ENCODE measurements around the gene INSR. TPM values are rescaled to one million over a fixed set of nuclear protein-coding genes. Genes with fewer than 3 reads are reported as not detected.

INSR gene
- total and polyA plus RNA-seq, 7 experiments from 2014 or later: 0.29 to 9.9 (median 2.7) TPM

DNA sequence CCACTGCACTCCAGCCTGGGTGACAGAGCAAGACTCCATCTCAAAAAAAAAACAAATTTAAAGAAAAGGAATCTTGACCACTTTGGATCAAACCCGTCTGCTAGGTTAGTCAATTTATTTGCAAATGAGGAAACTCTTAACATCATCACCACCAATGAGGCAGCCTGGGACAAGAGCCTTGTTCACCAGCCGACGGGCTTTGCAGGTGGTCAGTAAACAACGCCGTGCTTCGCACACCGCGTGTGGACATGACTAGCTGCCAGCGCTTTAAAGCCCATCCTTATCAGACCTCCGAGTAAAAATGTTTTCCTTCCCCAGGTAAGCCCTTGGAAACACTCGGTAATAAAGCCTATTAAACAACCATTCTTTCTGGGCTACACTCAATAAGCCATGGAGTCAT is 41.9 kb downstream of the INSR start:
- DNase-seq (no peak), ATAC-seq (no peak)
- H3K4me1 ChIP-seq (ENCODE audit: control insufficient read depth in 2 of 2, insufficient read depth in 2 of 2, low read length in 2 of 2): no peaks in the 10 kb centered on the region
- ChIA-PET POLR2A (no interaction called here), CTCF (no interaction called here)
- H3K9me3 ChIP-seq (ENCODE audit: control insufficient read depth in 2 of 3, low read length in 3 of 3): no peaks in the 10 kb centered on the region
- H3K4me3 Mint-ChIP-seq: no peak overlapping the region
- H3K4me1 Mint-ChIP-seq: peaks cover 0 to 7% (median 0%) of the 10 kb centered on the region in 7 donors
- H3K27ac Mint-ChIP-seq: no peak overlapping the region
- H3K4me3 ChIP-seq (ENCODE audit: low read length): no peak overlapping the region
- peaks cover 0 to 4% (median 0%) of the 10 kb centered on the region in 5 donors for H3K36me3 Mint-ChIP-seq
- peaks cover 0 to 3% (median 0%) of the 10 kb centered on the region in 5 donors for H3K27me3 Mint-ChIP-seq
- H3K36me3 ChIP-seq (ENCODE audit: control insufficient read depth in 2 of 3, insufficient read depth in 3 of 3, low read length in 3 of 3): no peaks in the 10 kb centered on the region
- H3K27ac ChIP-seq (ENCODE audit: low read depth, low read length): no peak overlapping the region
- no peaks in the 10 kb centered on the region for H3K27me3 ChIP-seq (ENCODE audit: control insufficient read depth in 2 of 2, insufficient read depth in 2 of 2, low read length in 2 of 2)
- intact Hi-C loops (cut with micrococcal nuclease): no loop called here
- H3K9me3 Mint-ChIP-seq: peaks cover 0 to 1% (median 0%) of the 10 kb centered on the region in 11 donors

DNA sequence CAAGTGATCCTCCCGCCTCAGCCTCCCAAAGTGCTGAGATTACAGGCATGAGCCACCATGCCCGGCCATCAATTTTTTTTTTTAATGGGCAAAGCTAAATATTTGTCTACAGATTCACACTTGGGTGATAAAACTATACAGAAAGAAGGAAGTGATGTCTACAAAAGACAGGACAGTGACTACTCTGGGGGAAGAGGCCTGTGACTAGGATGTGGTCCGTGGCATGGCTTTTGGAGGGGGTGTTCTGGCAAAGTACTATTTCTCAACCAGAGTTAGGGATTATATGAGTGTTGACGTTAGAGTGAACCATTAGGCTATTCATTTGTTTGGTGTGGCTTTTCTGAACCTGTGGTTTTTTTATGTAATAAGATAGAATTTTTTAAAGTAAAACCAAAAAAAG is 42.7 kb downstream of the INSR start:
- ChIA-PET POLR2A (interaction anchor here (0.7 kb wide), 1 partner anchor 536 kb away, joined by 3 read pairs; no protein-coding TSS in a partner anchor), CTCF (no interaction called here)
- intact Hi-C loops (cut with micrococcal nuclease): no loop called here
- Mint-ChIP-seq H3K27me3 (peaks cover 0 to 3% (median 0%) of the 10 kb centered on the region in 5 donors), H3K4me1 (peaks cover 0 to 7% (median 0%) of the 10 kb centered on the region in 7 donors), H3K36me3 (peaks cover 0 to 7% (median 0%) of the 10 kb centered on the region in 5 donors), H3K27ac (no peak overlapping the region), H3K4me3 (no peak overlapping the region), H3K9me3 (peaks cover 0 to 4% (median 0%) of the 10 kb centered on the region in 11 donors)
- no peak for DNase-seq
- H3K27ac ChIP-seq (ENCODE audit: low read depth, low read length): no peak overlapping the region
- no peak overlapping the region for H3K4me3 ChIP-seq (ENCODE audit: low read length)
- no peaks in the 10 kb centered on the region for H3K9me3 ChIP-seq (ENCODE audit: control insufficient read depth in 2 of 3, low read length in 3 of 3)
- no peaks in the 10 kb centered on the region for H3K4me1 ChIP-seq (ENCODE audit: control insufficient read depth in 2 of 2, insufficient read depth in 2 of 2, low read length in 2 of 2)
- ATAC-seq: peak; percentile 50
- H3K36me3 ChIP-seq (ENCODE audit: control insufficient read depth in 2 of 3, insufficient read depth in 3 of 3, low read length in 3 of 3): no peaks in the 10 kb centered on the region
- H3K27me3 ChIP-seq (ENCODE audit: control insufficient read depth in 2 of 2, insufficient read depth in 2 of 2, low read length in 2 of 2): no peaks in the 10 kb centered on the region

DNA sequence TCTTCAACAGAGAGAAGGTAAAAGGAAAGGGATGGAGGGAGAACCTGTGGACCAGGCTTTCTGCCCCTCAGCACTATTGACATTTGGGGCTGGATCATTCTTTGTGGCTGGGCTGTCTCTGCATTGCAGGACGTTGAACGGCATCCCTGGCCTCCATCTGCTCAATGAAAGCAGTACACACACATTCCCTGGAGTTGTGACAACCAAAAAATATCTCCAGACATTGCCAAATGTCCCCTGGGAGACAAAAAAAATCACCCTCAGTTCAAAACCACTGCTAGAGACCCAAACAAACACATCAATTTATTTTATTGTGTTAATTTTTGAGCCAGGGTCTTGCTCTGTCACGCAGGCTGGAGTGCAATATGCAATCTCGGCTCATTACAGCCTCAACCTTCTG is 43.3 kb downstream of the INSR start:
- Histone ChIP-seq H3K27me3 (ENCODE audit: control insufficient read depth in 2 of 2, insufficient read depth in 2 of 2, low read length in 2 of 2) (no peaks in the 10 kb centered on the region), H3K27ac (ENCODE audit: low read depth, low read length) (no peak overlapping the region), H3K36me3 (ENCODE audit: control insufficient read depth in 2 of 3, insufficient read depth in 3 of 3, low read length in 3 of 3) (no peaks in the 10 kb centered on the region), H3K9me3 (ENCODE audit: control insufficient read depth in 2 of 3, low read length in 3 of 3) (no peaks in the 10 kb centered on the region), H3K4me3 (ENCODE audit: low read length) (no peak overlapping the region), H3K4me1 (ENCODE audit: control insufficient read depth in 2 of 2, insufficient read depth in 2 of 2, low read length in 2 of 2) (no peaks in the 10 kb centered on the region)
- intact Hi-C loops (cut with micrococcal nuclease): no loop called here
- peaks cover 0 to 3% (median 0%) of the 10 kb centered on the region in 5 donors for H3K27me3 Mint-ChIP-seq
- CTCF ChIA-PET: no interaction called here
- peaks cover 0 to 6% (median 3%) of the 10 kb centered on the region in 11 donors for H3K9me3 Mint-ChIP-seq
- H3K4me1 Mint-ChIP-seq: peaks cover 0 to 7% (median 0%) of the 10 kb centered on the region in 7 donors
- no peak for ATAC-seq
- H3K4me3 Mint-ChIP-seq: no peak overlapping the region
- peaks cover 0 to 7% (median 0%) of the 10 kb centered on the region in 5 donors for H3K36me3 Mint-ChIP-seq
- DNase-seq: no peak
- POLR2A ChIA-PET: interaction anchor here (0.7 kb wide), 1 partner anchor 537 kb away, joined by 3 read pairs; no protein-coding TSS in a partner anchor
- H3K27ac Mint-ChIP-seq: no peak overlapping the region

DNA sequence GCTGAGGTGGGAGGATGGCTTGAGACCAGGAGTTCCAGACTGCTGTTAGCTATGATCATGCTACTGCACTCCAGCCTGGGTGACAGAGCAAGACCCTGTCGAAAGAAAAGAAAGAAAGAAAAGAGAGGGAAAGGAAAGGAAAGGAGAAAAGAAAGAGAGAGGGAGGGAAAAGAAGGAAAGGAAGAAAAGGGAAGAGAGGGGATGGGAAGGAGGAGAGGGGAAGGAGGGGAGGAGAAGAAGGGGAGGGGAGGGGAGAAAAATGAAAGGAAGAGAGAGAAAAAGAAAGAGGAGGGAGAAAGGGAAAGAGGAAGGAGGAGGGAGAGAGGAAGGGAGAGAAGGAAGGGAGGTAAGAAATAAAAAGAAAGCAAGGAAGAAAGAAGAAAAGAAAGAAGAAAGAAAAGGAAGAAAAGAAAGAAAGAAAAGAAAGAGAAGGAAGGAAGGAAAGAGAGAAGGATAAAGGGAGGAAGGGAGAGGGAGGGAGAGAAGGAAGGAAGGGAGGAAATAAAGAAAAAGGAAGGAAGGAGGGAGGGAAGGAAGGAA is 44.1 kb downstream of the INSR start:
- Histone ChIP-seq H3K4me3 (ENCODE audit: low read length) (no peak overlapping the region), H3K36me3 (ENCODE audit: control insufficient read depth in 2 of 3, insufficient read depth in 3 of 3, low read length in 3 of 3) (no peaks in the 10 kb centered on the region), H3K27ac (ENCODE audit: low read depth, low read length) (no peak overlapping the region), H3K4me1 (ENCODE audit: control insufficient read depth in 2 of 2, insufficient read depth in 2 of 2, low read length in 2 of 2) (no peaks in the 10 kb centered on the region), H3K9me3 (ENCODE audit: control insufficient read depth in 2 of 3, low read length in 3 of 3) (no peaks in the 10 kb centered on the region), H3K27me3 (ENCODE audit: control insufficient read depth in 2 of 2, insufficient read depth in 2 of 2, low read length in 2 of 2) (no peaks in the 10 kb centered on the region)
- H3K36me3 Mint-ChIP-seq: peaks cover 0 to 7% (median 0%) of the 10 kb centered on the region in 5 donors
- peaks cover 0 to 6% (median 3%) of the 10 kb centered on the region in 11 donors for H3K9me3 Mint-ChIP-seq
- ChIA-PET POLR2A (no interaction called here), CTCF (interaction anchor here (0.7 kb wide), 1 partner anchor 117 kb away, joined by 3 read pairs; no protein-coding TSS in a partner anchor)
- H3K4me3 Mint-ChIP-seq: no peak overlapping the region
- no peak overlapping the region for H3K27ac Mint-ChIP-seq
- H3K4me1 Mint-ChIP-seq: peaks cover 0 to 7% (median 0%) of the 10 kb centered on the region in 7 donors
- no peak for ATAC-seq
- H3K27me3 Mint-ChIP-seq: peaks cover 0 to 3% (median 0%) of the 10 kb centered on the region in 5 donors
- no peak for DNase-seq
- intact Hi-C loops (cut with micrococcal nuclease): no loop called here

DNA sequence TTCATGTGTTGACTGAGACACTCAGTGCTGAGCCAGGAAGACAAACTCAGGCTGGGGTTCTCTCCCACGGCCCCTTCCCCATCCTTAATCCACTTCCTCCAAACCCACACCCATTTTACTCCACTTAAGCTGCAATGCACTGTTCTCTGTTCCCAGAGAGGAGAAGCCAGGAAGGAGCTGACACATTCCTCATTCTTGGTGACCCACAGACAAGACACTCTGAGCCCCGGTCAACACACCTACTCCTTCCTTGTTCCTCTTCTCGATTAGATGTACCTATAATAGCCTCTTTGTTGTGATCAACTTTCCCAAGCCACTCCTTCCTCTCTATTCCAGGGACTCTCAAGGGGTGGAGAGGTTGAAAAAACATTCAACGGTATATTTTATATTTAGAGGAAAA is 47.1 kb downstream of the INSR start:
- Mint-ChIP-seq H3K36me3 (peaks cover 0 to 7% (median 0%) of the 10 kb centered on the region in 5 donors), H3K27me3 (peaks cover 0 to 3% (median 0%) of the 10 kb centered on the region in 5 donors), H3K4me3 (no peak overlapping the region), H3K27ac (no peak overlapping the region), H3K9me3 (peaks cover 0 to 5% (median 3%) of the 10 kb centered on the region in 11 donors), H3K4me1 (peaks cover 0 to 7% (median 0%) of the 10 kb centered on the region in 7 donors)
- CTCF ChIA-PET: no interaction called here
- H3K36me3 ChIP-seq (ENCODE audit: control insufficient read depth in 2 of 3, insufficient read depth in 3 of 3, low read length in 3 of 3): no peaks in the 10 kb centered on the region
- intact Hi-C loops (cut with micrococcal nuclease): no loop called here
- no peaks in the 10 kb centered on the region for H3K27me3 ChIP-seq (ENCODE audit: control insufficient read depth in 2 of 2, insufficient read depth in 2 of 2, low read length in 2 of 2)
- DNase-seq: no peak
- no peaks in the 10 kb centered on the region for H3K4me1 ChIP-seq (ENCODE audit: control insufficient read depth in 2 of 2, insufficient read depth in 2 of 2, low read length in 2 of 2)
- POLR2A ChIA-PET: no interaction called here
- no peak for ATAC-seq
- H3K27ac ChIP-seq (ENCODE audit: low read depth, low read length): no peak overlapping the region
- H3K4me3 ChIP-seq (ENCODE audit: low read length): no peak overlapping the region
- H3K9me3 ChIP-seq (ENCODE audit: control insufficient read depth in 2 of 3, low read length in 3 of 3): no peaks in the 10 kb centered on the region

DNA sequence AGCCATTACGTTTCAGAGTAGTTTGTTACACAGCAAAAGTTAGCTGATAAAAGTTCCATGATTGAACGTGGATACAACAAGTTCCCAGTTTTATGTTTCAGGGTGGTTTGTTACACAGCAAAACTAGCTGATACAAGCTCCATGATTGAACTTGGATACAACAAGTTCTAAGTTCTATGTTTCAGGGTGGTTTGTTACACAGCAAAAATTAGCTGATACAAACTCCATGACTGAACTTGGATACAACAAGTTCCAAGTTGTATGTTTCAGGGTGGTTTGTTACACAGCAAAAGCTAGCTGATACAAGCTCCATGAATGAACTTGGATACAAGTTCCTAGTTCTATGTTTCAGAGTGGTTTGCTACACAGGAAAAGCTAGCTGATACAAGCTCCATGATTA is 47.6 kb downstream of the INSR start:
- POLR2A ChIA-PET: no interaction called here
- CTCF ChIA-PET: interaction anchor here (0.9 kb wide), 1 partner anchor 30 kb away, joined by 3 read pairs; no protein-coding TSS in a partner anchor
- no peak overlapping the region for H3K27ac ChIP-seq (ENCODE audit: low read depth, low read length)

More for the DNA sequence above, 47.6 kb downstream of the INSR start:
- H3K27me3 Mint-ChIP-seq: peaks cover 0 to 3% (median 0%) of the 10 kb centered on the region in 5 donors
- H3K9me3 Mint-ChIP-seq: peaks cover 0 to 5% (median 3%) of the 10 kb centered on the region in 11 donors
- H3K4me3 Mint-ChIP-seq: no peak overlapping the region
- peaks cover 0 to 7% (median 0%) of the 10 kb centered on the region in 5 donors for H3K36me3 Mint-ChIP-seq
- Histone ChIP-seq H3K4me3 (ENCODE audit: low read length) (no peak overlapping the region), H3K27me3 (ENCODE audit: control insufficient read depth in 2 of 2, insufficient read depth in 2 of 2, low read length in 2 of 2) (no peaks in the 10 kb centered on the region), H3K36me3 (ENCODE audit: control insufficient read depth in 2 of 3, insufficient read depth in 3 of 3, low read length in 3 of 3) (no peaks in the 10 kb centered on the region), H3K9me3 (ENCODE audit: control insufficient read depth in 2 of 3, low read length in 3 of 3) (no peaks in the 10 kb centered on the region), H3K4me1 (ENCODE audit: control insufficient read depth in 2 of 2, insufficient read depth in 2 of 2, low read length in 2 of 2) (no peaks in the 10 kb centered on the region)
- DNase-seq: no peak
- intact Hi-C loops (cut with micrococcal nuclease): no loop called here
- no peak for ATAC-seq
- H3K27ac Mint-ChIP-seq: no peak overlapping the region
- peaks cover 0 to 7% (median 0%) of the 10 kb centered on the region in 7 donors for H3K4me1 Mint-ChIP-seq

Measured in naive thymus-derived CD4-positive, alpha-beta T cell (primary cell).